ENCODE measurements around the gene SMYD1.

DNA sequence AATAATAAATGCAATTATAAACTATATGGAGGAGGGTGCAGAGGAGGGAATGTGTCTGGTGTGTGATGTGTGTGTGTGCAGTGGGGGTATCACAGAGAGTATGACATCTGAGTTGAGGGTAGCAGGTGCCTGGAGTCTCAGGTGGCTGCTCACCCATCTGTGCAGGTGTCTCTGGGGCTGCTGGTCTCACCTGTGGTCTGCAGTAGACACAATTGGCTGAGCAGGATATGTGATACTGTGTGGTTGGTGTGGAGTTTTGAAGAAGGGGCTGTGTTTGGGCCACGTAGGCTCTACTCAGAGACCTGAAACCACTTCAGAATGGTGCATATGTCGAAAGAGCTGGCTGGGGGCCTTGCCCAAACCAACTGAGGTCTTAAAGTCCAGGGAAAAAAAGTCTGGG lies 43.2 kb downstream of the SMYD1 start:
- TF ChIP-seq CTCF (IDR thresholded peaks at IDR 0.05) (no peak), POLR2AphosphoS5 (IDR thresholded peaks at IDR 0.05; ENCODE audit: low read depth, low read length) (no peak), REST (IDR thresholded peaks at IDR 0.05; ENCODE audit: insufficient read depth in 1 of 2, low read depth in 2 of 2, low read length in 1 of 2) (no peak)

Data from Panc1 (cell line).